Neural cell (in vitro differentiated cells): ENCODE results near the gene ZNF772. TPM values are rescaled to one million over a fixed set of nuclear protein-coding genes. Genes with fewer than 3 reads are reported as not detected.

Source experiments
- H2AFZ ChIP-seq: fragments of 200-600, 300-800 bp; sonication (generic), shearing (Covaris generic); 2 replicates; pipeline ENCODE4 v1.6.0; 2014; ENCODE audit warnings: low read depth, mild to moderate bottlenecking, antibody characterized with exemption, low read length, moderate library complexity
- H3F3A ChIP-seq: fragments of 200-600 bp; shearing (Covaris generic); 2 replicates; pipeline ENCODE4 v1.6.1; 2016; ENCODE audit warnings: mild to moderate bottlenecking, moderate library complexity, mixed read lengths, antibody characterized with exemption, low read length; ENCODE audit not compliant: insufficient read depth, poor library complexity, severe bottlenecking
- H3K27ac ChIP-seq: fragments of 200-600, 300-800 bp; sonication (generic), shearing (Covaris generic); 2 replicates; pipeline ENCODE4 v1.5.1; 2014; ENCODE audit warnings: mild to moderate bottlenecking, low read length, moderate library complexity
- H3K27me3 ChIP-seq: fragments of 300-800, 200-600 bp; sonication (generic), shearing (Covaris generic); 2 replicates; pipeline ENCODE4 v1.6.0; 2014; ENCODE audit warnings: mild to moderate bottlenecking, low read depth, low read length, moderate library complexity; ENCODE audit not compliant: insufficient read depth
- H3K36me3 ChIP-seq: fragments of 300-800, 200-600 bp; sonication (generic), shearing (Covaris generic); 2 replicates; pipeline ENCODE4 v1.5.1; 2014; ENCODE audit warnings: mild to moderate bottlenecking, antibody characterized with exemption, low read length, moderate library complexity; ENCODE audit not compliant: insufficient read depth
- H3K4me2 ChIP-seq: fragments of 300-800, 200-600 bp; sonication (generic), shearing (Covaris generic); 2 replicates; pipeline ENCODE4 v1.6.0; 2014; ENCODE audit warnings: mild to moderate bottlenecking, low read length
- H3K4me3 ChIP-seq: fragments of 300-800, 200-600 bp; sonication (generic), shearing (Covaris generic); 2 replicates; pipeline ENCODE4 v1.5.1; 2014; ENCODE audit warnings: mild to moderate bottlenecking, low read length, moderate library complexity
- H3K79me2 ChIP-seq: fragments of 200-600 bp; shearing (Covaris generic); replicated peaks from 2 replicates; pipeline ENCODE4 v1.6.0; 2014; ENCODE audit warnings: mild to moderate bottlenecking, low read length, moderate library complexity; ENCODE audit not compliant: insufficient read depth
- H3K9ac ChIP-seq: fragments of 300-800, 200-600 bp; sonication (generic), shearing (Covaris generic); 2 replicates; pipeline ENCODE4 v1.6.1; 2016; ENCODE audit warnings: mild to moderate bottlenecking, low read length, mixed read lengths
- H3K9me2 ChIP-seq: fragments of 200-600 bp; shearing (Covaris generic); 2 replicates; pipeline ENCODE4 v1.6.1; 2016; ENCODE audit warnings: mild to moderate bottlenecking, low read length, mixed read lengths; ENCODE audit not compliant: insufficient read depth
- H3K9me3 ChIP-seq: fragments of 200-600, 300-800 bp; sonication (generic), shearing (Covaris generic); 2 replicates; pipeline ENCODE4 v1.6.1; 2016; ENCODE audit warnings: mild to moderate bottlenecking, mixed run types, low read length, moderate library complexity, mixed read lengths
- H4K20me1 ChIP-seq: fragments of 200-600 bp; shearing (Covaris generic); 2 replicates; pipeline ENCODE4 v1.6.1; 2016; ENCODE audit warnings: mild to moderate bottlenecking, mixed run types; ENCODE audit not compliant: insufficient read depth
- CTCF ChIP-seq: fragments of 450-650 bp; IDR thresholded peaks from 2 replicates; pipeline ENCODE4 v1.5.1; 2014; ENCODE audit warnings: antibody characterized with exemption, mild to moderate bottlenecking, moderate library complexity; ENCODE audit not compliant: poor library complexity, severe bottlenecking
- EP300 ChIP-seq: fragments of 450-650 bp; conservative IDR thresholded peaks from 2 replicates; pipeline ENCODE4 v1.6.1; 2014; ENCODE audit warnings: antibody characterized with exemption, mild to moderate bottlenecking, moderate library complexity; ENCODE audit not compliant: poor library complexity, severe bottlenecking
- EZH2 ChIP-seq: fragments of 200-600, 300-800 bp; shearing (Covaris generic), sonication (generic); IDR thresholded peaks from 2 replicates; pipeline ENCODE4 v1.6.1; 2014; ENCODE audit warnings: antibody characterized with exemption, low read length, borderline replicate concordance, mild to moderate bottlenecking; ENCODE audit not compliant: insufficient read depth, poor library complexity, severe bottlenecking
- MXI1 ChIP-seq: fragments of 450-650 bp; conservative IDR thresholded peaks from 2 replicates; pipeline ENCODE4 v1.6.1; 2014; ENCODE audit warnings: antibody characterized with exemption, mild to moderate bottlenecking; ENCODE audit not compliant: poor library complexity, severe bottlenecking
- POLR2AphosphoS5 ChIP-seq: IDR thresholded peaks from 2 replicates; pipeline ENCODE4 v1.6.1; 2012
- RAD21 ChIP-seq: fragments of 450-650 bp; conservative IDR thresholded peaks from 2 replicates; pipeline ENCODE4 v1.6.1; 2014; ENCODE audit warnings: antibody characterized with exemption, mild to moderate bottlenecking, moderate library complexity
- REST ChIP-seq: IDR thresholded peaks from 2 replicates; pipeline ENCODE4 v1.6.1; 2012; ENCODE audit warnings: borderline replicate concordance
- SMC3 ChIP-seq: fragments of 450-650 bp; conservative IDR thresholded peaks from 2 replicates; pipeline ENCODE4 v1.6.1; 2014; ENCODE audit warnings: antibody characterized with exemption, mild to moderate bottlenecking, moderate library complexity; ENCODE audit not compliant: poor library complexity
- TAF1 ChIP-seq: IDR thresholded peaks from 2 replicates; pipeline ENCODE4 v1.6.1; 2012; ENCODE audit warnings: low read depth
- polyA plus RNA-seq: library from polyadenylated mRNA; depleted of rRNA; stranded (reverse); fragments of >200 nt; gene quantifications from 2 replicates; pipeline ENCODE4 v1.2.3, GENCODE V29; 2014

ZNF772 gene
- polyA plus RNA-seq, 1 donor from 2014 or later: 24.0 TPM

GRCh38 chr19:57421037-57421436 is 56.3 kb downstream of the ZNF772 start:
- H3K27ac ChIP-seq: no peak overlapping the region

GRCh38 chr19:57419439-57419838 is 57.9 kb downstream of the ZNF772 start:
- peaks cover 7% of the 10 kb centered on the region for H3K36me3 ChIP-seq
- H3K27me3 ChIP-seq: no peaks in the 10 kb centered on the region
- H3K27ac ChIP-seq: no peak overlapping the region
- no peak overlapping the region for H3K4me2 ChIP-seq
- H4K20me1 ChIP-seq: no peaks in the 10 kb centered on the region
- H2AFZ ChIP-seq: no peak overlapping the region
- H3K4me3 ChIP-seq: no peak overlapping the region
- no peaks in the 10 kb centered on the region for H3F3A ChIP-seq
- H3K79me2 ChIP-seq: peaks cover 6% of the 10 kb centered on the region
- no peaks in the 10 kb centered on the region for H3K9me3 ChIP-seq
- H3K9me2 ChIP-seq: no peaks in the 10 kb centered on the region
- no peak overlapping the region for H3K9ac ChIP-seq
- TF ChIP-seq REST (no peak), POLR2AphosphoS5 (no peak), CTCF (no peak), MXI1 (no peak), SMC3 (no peak), EZH2 (no peak), TAF1 (no peak)

More at GRCh38 chr19:57421037-57421436, 56.3 kb downstream of the ZNF772 start:
- Histone ChIP-seq H3F3A (no peaks in the 10 kb centered on the region), H3K9me2 (no peaks in the 10 kb centered on the region), H3K9ac (no peak overlapping the region), H3K79me2 (no peaks in the 10 kb centered on the region), H3K27me3 (no peaks in the 10 kb centered on the region), H3K9me3 (no peaks in the 10 kb centered on the region), H3K4me2 (no peak overlapping the region), H2AFZ (no peak overlapping the region), H3K36me3 (peaks cover 7% of the 10 kb centered on the region), H4K20me1 (no peaks in the 10 kb centered on the region), H3K4me3 (no peak overlapping the region)
- TF ChIP-seq EZH2: no peak
- TF ChIP-seq POLR2AphosphoS5: no peak
- no peak for TF ChIP-seq TAF1
- TF ChIP-seq RAD21: no peak
- no peak for TF ChIP-seq EP300
- TF ChIP-seq CTCF: no peak
- TF ChIP-seq MXI1: no peak
- no peak for TF ChIP-seq REST
- TF ChIP-seq SMC3: no peak
